Activated T-cell treated with anti-CD3 and anti-CD28 coated beads for 1 hour (primary cell): ENCODE measurements around the gene NSF.
"Not testable (repeated sequence)": the region's sequence is repeated elsewhere in the genome, so short reads cannot be mapped to it uniquely, and the experiment has no call there.

Experiments used
- DNase-seq: peaks from one replicate; pipeline ENCODE4 v3.0.0-alpha.2; 2020; ENCODE audit warnings: low read depth

NSF gene

GRCh38 chr17:46628753-46629436, 38.4 kb downstream of the NSF start:
- DNase-seq: not testable (repeated sequence)

DNA sequence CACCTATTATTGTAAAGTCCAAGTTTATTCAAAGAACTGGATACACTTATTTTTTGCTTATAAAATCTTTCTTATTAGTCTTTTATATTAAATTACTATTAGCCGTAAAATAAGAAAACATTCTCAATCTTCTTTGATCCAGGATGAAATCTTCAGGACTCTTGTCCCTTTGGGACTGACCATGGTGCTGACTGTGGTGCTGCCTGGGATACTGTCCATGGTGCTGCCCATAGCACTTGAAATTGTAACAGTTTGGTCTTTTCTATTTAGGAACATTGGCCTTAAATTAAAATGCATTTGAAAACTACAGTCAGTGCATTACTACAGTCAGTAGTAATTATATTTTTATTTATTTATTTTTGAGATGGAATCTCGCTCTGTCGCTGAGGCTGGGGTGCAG, 41.7 kb downstream of the NSF start:
- not testable (repeated sequence) for DNase-seq

GRCh38 chr17:46634844-46635243, 44.4 kb downstream of the NSF start:
- DNase-seq: not testable (repeated sequence)

DNA sequence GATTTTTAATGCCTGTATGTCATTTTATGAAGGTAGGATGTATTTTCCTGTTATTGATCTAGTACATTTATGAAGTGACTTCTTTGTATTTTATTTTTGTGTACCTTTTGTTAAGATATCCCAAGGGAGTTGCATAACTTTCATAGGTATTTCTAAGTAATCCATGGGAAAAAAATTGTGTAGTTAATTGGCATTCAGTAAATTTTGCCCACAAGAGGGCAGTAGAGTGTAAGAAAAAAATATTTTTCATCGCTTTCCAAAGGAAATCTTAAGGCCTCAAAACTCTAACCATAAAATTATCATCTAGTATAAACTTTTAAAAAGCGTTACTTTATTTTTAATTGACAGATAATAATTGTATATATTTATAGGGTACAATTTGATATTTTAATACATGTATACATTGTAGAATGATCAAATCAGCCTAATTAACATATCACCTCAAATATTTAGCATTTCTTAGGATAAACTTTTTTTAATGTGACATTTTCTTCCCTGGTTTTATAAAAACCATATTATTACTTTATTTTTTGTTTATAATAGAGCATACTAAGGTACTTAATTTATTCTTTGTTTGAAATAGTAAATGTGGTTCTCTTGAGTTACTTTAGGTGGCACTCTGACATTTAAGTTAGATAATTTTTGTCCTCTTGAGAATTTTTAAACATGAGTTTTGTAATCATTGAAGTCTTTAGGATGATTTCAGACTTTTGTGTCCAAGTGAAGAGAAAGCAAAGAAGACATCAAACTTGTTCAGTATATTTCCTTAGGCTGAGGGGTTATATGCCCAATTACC, 51.6 kb downstream of the NSF start:
- not testable (repeated sequence) for DNase-seq

DNA sequence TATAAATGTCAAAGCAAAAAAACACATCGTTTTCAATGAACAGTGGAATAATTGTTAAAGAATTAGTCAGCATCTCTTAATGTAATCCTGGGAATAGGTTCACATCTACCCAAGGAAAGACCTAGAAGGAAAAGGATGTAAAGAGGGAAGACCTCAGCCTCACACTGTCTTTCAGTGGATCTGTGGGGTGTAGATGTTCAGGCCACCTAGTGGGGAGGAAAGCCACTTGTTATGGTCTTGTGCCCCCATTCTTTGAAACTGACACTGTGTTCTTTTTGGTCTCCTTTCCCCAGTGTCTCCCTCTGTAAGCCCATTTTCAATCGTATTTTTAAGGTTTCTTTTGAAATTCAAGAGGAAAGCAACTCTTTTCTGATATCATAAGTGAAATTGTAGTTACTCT, 56.8 kb downstream of the NSF start:
- DNase-seq: not testable (repeated sequence)

- DNase-seq: not testable (repeated sequence)
Observed at GRCh38 chr17:46647688-46648278, 57.3 kb downstream of the NSF start.

- not testable (repeated sequence) for DNase-seq
Observed at GRCh38 chr17:46649246-46649645, 58.8 kb downstream of the NSF start.

DNA sequence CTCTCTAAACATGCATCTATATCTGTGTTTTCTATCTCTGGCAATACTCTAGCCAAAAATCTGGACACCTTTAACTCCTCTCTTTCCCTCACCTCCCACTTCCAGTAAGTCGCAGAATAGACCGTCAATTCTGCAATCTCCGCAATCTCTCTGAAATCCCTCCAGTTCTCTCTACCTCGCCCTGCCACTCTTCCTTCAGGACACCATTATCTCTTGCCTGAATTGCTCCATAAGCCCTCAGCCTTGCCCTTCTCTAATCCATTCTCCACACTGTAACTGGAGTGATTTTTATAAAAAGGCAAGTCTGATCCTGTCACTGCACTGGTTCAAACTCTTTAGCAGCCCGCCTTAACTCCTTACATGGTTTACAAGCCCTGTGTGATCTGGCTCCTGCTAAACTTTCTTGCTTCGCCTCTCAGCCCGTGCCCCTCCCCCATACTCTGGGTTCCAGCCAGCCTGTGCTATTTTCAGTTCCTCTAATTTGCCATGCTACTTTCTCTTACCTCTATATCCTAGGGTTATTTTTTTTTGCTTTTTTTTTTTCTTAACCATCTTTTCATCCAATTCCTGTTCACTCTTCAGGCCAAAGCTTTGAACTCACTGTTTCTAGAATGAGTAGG, 61.7 kb downstream of the NSF start:
- DNase-seq: not testable (repeated sequence)

DNA sequence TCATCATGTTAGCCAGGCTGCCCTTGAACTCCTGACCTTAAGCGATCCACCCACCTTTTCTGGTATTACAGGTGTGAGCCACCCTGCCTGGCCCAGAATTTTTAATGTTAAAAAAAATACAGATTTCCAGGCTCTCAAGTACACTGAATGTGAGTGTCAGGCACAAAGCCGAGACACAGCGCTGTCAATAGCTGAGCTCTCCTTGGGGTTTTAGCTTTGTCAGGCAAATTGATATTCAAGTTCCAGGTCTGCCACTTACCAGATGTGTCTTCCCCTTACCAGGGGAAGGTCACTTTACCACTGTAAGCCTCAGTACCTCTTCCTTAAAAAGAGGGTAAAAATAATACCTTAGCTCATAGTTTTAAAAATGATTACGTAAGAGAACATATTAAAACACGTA, 67.8 kb downstream of the NSF start:
- DNase-seq: not testable (repeated sequence)

GRCh38 chr17:46659702-46660101, 69.2 kb downstream of the NSF start:
- DNase-seq: not testable (repeated sequence)

GRCh38 chr17:46663123-46663522, 72.7 kb downstream of the NSF start:
- DNase-seq: not testable (repeated sequence)

- DNase-seq: not testable (repeated sequence)
Observed at GRCh38 chr17:46663552-46663951, 73.1 kb downstream of the NSF start.

DNA sequence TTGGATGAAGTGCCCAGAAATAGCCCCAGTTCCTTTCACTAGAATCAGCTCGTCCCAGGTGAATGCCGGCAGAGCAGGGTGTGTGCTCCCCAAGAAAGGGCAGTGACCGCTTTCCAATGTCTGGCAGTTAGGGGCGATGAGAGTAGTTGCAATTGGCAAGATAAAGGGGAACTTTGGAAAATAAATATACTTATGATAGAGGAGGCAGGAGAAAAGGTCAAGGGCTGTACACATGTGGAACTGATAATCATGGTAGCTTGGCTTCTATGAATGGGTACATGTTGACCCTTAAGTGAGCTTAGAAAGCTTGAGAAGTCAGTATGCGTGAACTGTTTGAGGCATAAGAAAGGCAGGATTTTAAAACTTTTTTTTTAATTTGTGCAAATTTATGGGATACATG, 75.5 kb downstream of the NSF start:
- not testable (repeated sequence) for DNase-seq

DNA sequence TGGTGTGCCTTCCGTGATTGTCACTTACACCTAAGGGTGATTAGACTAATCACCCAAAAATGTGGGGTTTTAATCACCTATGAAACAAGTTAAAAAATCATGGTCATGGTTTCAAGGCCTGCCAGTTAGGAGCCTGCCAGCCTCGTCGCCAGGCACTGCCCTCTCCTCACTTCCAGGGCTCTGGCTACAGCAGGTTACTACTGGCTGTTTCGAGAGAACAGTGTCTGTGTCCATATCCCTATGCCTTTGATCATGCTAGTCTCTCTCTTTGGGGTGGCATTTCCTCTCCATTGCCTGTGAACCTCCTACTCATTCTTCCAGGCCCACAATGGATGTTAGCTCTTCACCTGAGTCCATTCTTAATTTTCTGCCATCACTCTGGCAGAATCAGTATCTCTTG, 80.3 kb downstream of the NSF start:
- not testable (repeated sequence) for DNase-seq

GRCh38 chr17:46672777-46673176, 82.3 kb downstream of the NSF start:
- DNase-seq: not testable (repeated sequence)

GRCh38 chr17:46677819-46678218, 87.3 kb downstream of the NSF start:
- DNase-seq: not testable (repeated sequence)

DNA sequence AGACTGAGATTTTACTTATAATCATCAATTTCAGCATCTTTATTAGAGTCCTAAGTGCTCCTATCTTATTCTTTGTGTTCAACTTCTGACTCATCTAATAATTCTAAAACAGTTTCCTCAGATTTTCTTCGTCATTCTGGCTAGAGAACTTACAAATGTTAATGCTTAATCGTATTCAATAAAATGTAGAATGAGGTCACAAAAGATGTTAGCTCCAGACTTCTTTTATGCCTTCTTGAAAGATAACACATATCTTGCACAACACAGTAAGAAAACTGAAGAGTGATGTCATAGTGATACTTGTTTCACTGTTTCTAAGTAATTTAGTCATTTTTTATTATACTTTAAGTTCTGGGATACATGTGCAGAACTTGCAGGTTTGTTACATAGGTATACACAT, 93.2 kb downstream of the NSF start:
- DNase-seq: not testable (repeated sequence)

DNA sequence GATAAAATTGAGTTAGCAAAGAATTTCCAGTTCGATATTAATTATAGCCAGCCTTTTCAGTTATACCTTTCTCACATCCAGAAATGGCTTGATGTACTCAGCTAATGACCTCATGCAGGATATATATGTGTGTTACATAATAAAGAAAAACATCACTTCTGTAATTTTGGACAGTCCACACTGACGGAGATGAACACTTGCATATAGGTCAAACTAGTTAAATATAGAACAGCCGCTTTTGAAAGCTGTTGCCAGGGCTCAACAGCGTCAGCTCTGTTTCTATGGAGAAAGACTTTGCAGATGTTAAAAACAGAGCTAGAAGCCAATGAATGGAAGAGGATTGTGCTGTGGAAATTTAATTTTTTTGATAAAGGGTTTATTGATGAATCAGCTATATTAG, 94.8 kb downstream of the NSF start:
- not testable (repeated sequence) for DNase-seq

DNA sequence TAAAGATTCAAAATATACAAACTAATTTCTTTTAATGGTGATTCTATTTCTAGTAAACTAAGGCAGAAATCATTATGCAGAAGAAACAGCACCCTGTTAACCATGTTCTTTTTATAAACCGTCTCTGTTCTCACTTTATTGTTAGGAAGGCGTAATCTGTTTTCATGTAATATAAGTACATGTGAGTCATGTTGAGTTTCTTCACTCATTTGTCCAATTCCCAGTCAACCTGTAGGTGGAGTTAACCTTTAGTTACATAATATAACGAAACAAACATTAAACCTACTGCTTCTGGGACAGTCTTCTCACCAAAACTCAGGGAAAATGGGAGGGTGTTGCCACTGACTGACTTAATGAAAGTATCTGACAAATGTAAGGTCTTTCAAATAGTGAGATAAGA, 101.7 kb downstream of the NSF start:
- DNase-seq: not testable (repeated sequence)

DNA sequence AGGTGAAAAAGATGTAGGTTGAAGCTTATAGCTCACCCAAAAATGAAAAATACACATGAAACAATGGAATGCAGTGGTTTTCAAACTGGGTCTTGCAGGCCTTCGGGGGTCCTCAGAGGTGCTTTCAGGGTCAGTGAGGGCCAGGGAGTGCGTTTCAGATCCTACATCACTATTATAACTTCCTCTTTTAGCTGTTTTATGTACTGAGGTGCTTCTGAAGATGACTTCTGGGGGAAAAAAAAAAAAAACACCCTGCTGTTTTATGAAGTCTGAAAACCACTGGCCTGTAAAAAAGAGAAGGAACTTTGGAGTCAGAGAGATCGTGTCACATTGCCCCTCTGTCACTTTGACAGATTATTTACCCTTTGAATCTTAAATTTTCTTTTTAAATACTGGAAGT, 102.8 kb downstream of the NSF start:
- DNase-seq: not testable (repeated sequence)

DNA sequence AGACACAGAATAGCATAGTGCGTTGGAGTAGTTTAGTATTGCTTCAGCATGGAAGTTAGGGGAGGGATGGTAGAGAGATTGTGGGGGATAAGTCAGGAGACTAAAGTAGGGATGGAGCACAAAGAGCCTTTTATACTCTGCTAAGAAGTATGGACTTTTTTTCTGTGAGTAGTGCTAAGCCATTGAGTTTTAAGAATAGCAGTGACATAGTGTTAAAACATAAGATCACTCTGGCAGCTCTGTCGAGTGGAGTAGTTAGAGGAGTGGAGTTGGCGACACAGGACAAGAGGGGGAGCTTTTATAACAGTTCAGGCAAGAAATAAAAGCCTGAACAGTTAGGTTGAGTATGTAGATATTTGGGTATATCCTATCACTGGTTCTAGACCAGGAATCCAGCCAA, 106.1 kb downstream of the NSF start:
- DNase-seq: not testable (repeated sequence)

DNA sequence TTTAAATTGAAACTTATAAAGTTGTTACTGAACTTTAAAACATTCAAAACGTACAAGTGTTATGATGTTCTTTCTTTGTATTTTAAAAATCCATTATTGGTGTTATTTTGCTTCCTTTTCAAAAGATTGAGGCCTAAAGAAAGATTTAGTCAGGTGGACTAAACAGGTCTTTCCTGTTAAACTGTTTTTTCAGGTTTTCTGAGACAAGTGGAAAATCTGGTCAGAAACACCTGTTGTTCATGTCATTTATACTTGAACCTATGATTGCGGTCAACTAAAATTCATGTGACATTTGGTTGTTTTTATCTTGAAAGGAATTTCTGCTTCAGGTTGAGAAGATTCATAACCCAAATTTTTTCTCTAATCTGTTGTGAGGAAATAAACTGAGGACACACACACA, 108.5 kb downstream of the NSF start:
- not testable (repeated sequence) for DNase-seq
